ENCODE measurements around the gene RNF214.

DNA sequence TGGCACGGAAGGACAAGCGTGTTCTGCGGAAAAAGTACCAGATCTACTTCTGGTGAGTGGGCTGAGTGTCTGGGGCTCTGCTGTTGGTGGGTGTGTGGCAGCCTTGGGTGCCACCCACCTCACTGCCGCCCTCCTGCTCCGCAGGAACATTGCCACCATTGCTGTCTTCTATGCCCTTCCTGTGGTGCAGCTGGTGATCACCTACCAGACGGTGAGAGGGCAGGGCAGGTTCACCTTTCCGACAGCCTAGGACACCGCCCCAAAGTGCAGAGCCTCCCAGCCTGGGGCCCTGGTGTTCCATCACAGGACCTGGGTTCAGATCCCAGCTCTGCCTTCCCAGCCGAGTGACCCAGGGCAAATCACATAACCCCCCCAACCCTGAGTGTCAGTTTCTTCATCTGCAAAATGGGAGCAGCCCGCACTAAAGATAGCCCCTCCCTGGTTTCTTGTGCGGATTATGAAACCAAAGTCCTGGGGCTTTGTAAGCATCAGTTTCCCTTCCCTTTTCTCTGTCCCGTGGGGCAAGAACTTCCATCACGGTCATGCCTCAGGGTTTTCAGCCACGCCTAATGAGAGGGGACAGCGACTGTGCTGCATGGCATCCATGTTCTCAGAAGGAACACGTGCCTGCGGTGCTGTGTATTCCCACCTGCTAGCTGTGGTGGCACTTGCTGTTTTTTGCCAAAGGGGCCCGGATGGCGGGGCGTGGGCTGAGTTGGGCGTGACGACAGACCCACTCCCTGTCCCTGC, 43.1 kb upstream of the RNF214 start:
- TF ChIP-seq, protein P1, sequence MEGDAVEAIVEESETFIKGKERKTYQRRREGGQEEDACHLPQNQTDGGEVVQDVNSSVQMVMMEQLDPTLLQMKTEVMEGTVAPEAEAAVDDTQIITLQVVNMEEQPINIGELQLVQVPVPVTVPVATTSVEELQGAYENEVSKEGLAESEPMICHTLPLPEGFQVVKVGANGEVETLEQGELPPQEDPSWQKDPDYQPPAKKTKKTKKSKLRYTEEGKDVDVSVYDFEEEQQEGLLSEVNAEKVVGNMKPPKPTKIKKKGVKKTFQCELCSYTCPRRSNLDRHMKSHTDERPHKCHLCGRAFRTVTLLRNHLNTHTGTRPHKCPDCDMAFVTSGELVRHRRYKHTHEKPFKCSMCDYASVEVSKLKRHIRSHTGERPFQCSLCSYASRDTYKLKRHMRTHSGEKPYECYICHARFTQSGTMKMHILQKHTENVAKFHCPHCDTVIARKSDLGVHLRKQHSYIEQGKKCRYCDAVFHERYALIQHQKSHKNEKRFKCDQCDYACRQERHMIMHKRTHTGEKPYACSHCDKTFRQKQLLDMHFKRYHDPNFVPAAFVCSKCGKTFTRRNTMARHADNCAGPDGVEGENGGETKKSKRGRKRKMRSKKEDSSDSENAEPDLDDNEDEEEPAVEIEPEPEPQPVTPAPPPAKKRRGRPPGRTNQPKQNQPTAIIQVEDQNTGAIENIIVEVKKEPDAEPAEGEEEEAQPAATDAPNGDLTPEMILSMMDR (IDR thresholded peaks at IDR 0.05; ENCODE audit: borderline replicate concordance, extremely low read depth, low read length, poor library complexity, severe bottlenecking) = no peak
- no peak for TF ChIP-seq EZH2 (IDR thresholded peaks at IDR 0.05; ENCODE audit: borderline replicate concordance, low read depth, low read length, severe bottlenecking)
